ENCODE data around the gene KPNA6.

Gene KPNA6

GRCh38 chr1:32195972-32196823 lies 88.3 kb downstream of the KPNA6 start:
- H3K36me3 Mint-ChIP-seq = peaks cover 69% of the 10 kb centered on the region

GRCh38 chr1:32197074-32197473 lies 89.2 kb downstream of the KPNA6 start:
- Mint-ChIP-seq H3K27ac (peak overlapping the region; percentile 70), H3K36me3 (peaks cover 66% of the 10 kb centered on the region), H3K27me3 (no peaks in the 10 kb centered on the region), H3K9me3 (no peaks in the 10 kb centered on the region), H3K4me3 (no peak overlapping the region), H3K4me1 (peaks cover 78% of the 10 kb centered on the region)
- DNase-seq = no peak
- CTCF ChIA-PET = interaction anchor here (0.9 to 2.1 kb wide), 2 partner anchors 13 to 19 kb away, joined by 3 to 10 read pairs; no protein-coding TSS in a partner anchor

More at GRCh38 chr1:32195972-32196823, 88.3 kb downstream of the KPNA6 start:
- Mint-ChIP-seq H3K4me3 (peak overlapping the region; percentile 9), H3K27ac (peak overlapping the region; percentile 3), H3K9me3 (no peaks in the 10 kb centered on the region), H3K27me3 (no peaks in the 10 kb centered on the region), H3K4me1 (peaks cover 73% of the 10 kb centered on the region)
- DNase-seq = peak; percentile 50
- CTCF ChIA-PET = interaction anchor here (0.9 to 2.1 kb wide), 3 partner anchors 12 to 20 kb away, joined by 3 to 10 read pairs (median 3); no protein-coding TSS in a partner anchor

- Mint-ChIP-seq H3K9me3 (no peaks in the 10 kb centered on the region), H3K4me3 (no peak overlapping the region), H3K36me3 (peaks cover 60% of the 10 kb centered on the region), H3K4me1 (peaks cover 83% of the 10 kb centered on the region), H3K27ac (no peak overlapping the region), H3K27me3 (no peaks in the 10 kb centered on the region)
- DNase-seq = no peak
- CTCF ChIA-PET = interaction anchor here (1.0 kb wide), 1 partner anchor 18 kb away, joined by 4 read pairs; no protein-coding TSS in a partner anchor
Observed at GRCh38 chr1:32197837-32198236, 90.0 kb downstream of the KPNA6 start.

GRCh38 chr1:32198237-32199042 lies 90.6 kb downstream of the KPNA6 start:
- Mint-ChIP-seq H3K36me3 (peaks cover 57% of the 10 kb centered on the region), H3K27ac (no peak overlapping the region), H3K4me1 (peaks cover 83% of the 10 kb centered on the region), H3K27me3 (no peaks in the 10 kb centered on the region), H3K9me3 (no peaks in the 10 kb centered on the region), H3K4me3 (peak overlapping the region; percentile 20)
- CTCF ChIA-PET = interaction anchor here (1.0 to 1.9 kb wide), 2 partner anchors 17 to 18 kb away, joined by 4 read pairs; no protein-coding TSS in a partner anchor
- no peak for DNase-seq

GRCh38 chr1:32199043-32199716 lies 91.3 kb downstream of the KPNA6 start:
- H3K27ac Mint-ChIP-seq = no peak overlapping the region
- CTCF ChIA-PET = interaction anchor here (0.6 to 1.9 kb wide), 2 partner anchors 19 to 122 kb away, joined by 3 to 4 read pairs; no protein-coding TSS in a partner anchor
- H3K27me3 Mint-ChIP-seq = no peaks in the 10 kb centered on the region
- peaks cover 85% of the 10 kb centered on the region for H3K4me1 Mint-ChIP-seq
- DNase-seq = no peak
- no peaks in the 10 kb centered on the region for H3K9me3 Mint-ChIP-seq
- H3K4me3 Mint-ChIP-seq = no peak overlapping the region
- H3K36me3 Mint-ChIP-seq = peaks cover 59% of the 10 kb centered on the region

GRCh38 chr1:32199717-32200072 lies 91.8 kb downstream of the KPNA6 start:
- H3K27me3 Mint-ChIP-seq = no peaks in the 10 kb centered on the region
- H3K27ac Mint-ChIP-seq = peak overlapping the region; percentile 88
- H3K4me3 Mint-ChIP-seq = peak overlapping the region; percentile 84
- no peaks in the 10 kb centered on the region for H3K9me3 Mint-ChIP-seq
- no peak for DNase-seq
- H3K36me3 Mint-ChIP-seq = peaks cover 57% of the 10 kb centered on the region
- H3K4me1 Mint-ChIP-seq = peaks cover 85% of the 10 kb centered on the region
- CTCF ChIA-PET = interaction anchor here (0.6 to 1.9 kb wide), 2 partner anchors 19 to 122 kb away, joined by 3 to 4 read pairs; no protein-coding TSS in a partner anchor

GRCh38 chr1:32200226-32201010 lies 92.6 kb downstream of the KPNA6 start, which contains the start of gene CCDC28B:
TSS of gene CCDC28B (plus strand) at chr1:32200595. CDS start at chr1:32201936, 1,341 bp downstream.
- CTCF ChIA-PET = interaction anchor here (1.5 to 2.0 kb wide), 3 partner anchors 15 to 92 kb away, joined by 4 to 10 read pairs (median 7); partner anchors contain the start of gene KPNA6
- peaks cover 81% of the 10 kb centered on the region for H3K4me1 Mint-ChIP-seq

GRCh38 chr1:32201011-32201855 lies 93.4 kb downstream of the KPNA6 start:
- no peaks in the 10 kb centered on the region for H3K27me3 Mint-ChIP-seq
- peaks cover 81% of the 10 kb centered on the region for H3K4me1 Mint-ChIP-seq
- no peaks in the 10 kb centered on the region for H3K9me3 Mint-ChIP-seq
- peak; percentile 91 for DNase-seq
- peak overlapping the region; percentile 84 for H3K4me3 Mint-ChIP-seq
- H3K36me3 Mint-ChIP-seq = peaks cover 45% of the 10 kb centered on the region
- peak overlapping the region; percentile 95 for H3K27ac Mint-ChIP-seq
- CTCF ChIA-PET = interaction anchor here (1.5 to 2.0 kb wide), 2 partner anchors 14 to 93 kb away, joined by 7 to 10 read pairs; partner anchors contain the start of gene KPNA6

More at GRCh38 chr1:32200226-32201010, 92.6 kb downstream of the KPNA6 start, which contains the start of gene CCDC28B:
- Mint-ChIP-seq H3K27me3 (no peaks in the 10 kb centered on the region), H3K27ac (peak within 1 kb of the TSS; percentile 95), H3K36me3 (peaks cover 51% of the 10 kb centered on the region), H3K9me3 (no peaks in the 10 kb centered on the region), H3K4me3 (peak within 1 kb of the TSS; percentile 84)
- peak; percentile 73 for DNase-seq

- Mint-ChIP-seq H3K27me3 (no peaks in the 10 kb centered on the region), H3K27ac (no peak overlapping the region), H3K9me3 (no peaks in the 10 kb centered on the region), H3K36me3 (peaks cover 25% of the 10 kb centered on the region), H3K4me1 (peaks cover 56% of the 10 kb centered on the region), H3K4me3 (peak overlapping the region; percentile 85)
- no peak for DNase-seq
- CTCF ChIA-PET = interaction anchor here (3.7 kb wide), 1 partner anchor 11 kb away, joined by 35 read pairs; no protein-coding TSS in a partner anchor
Observed at GRCh38 chr1:32204943-32205361, 97.1 kb downstream of the KPNA6 start.

GRCh38 chr1:32205401-32206370 lies 97.8 kb downstream of the KPNA6 start, which contains the start of gene IQCC:
TSS of gene IQCC (plus strand) at chr1:32205671. CDS start at chr1:32205682, 11 bp downstream.
- CTCF ChIA-PET = interaction anchor here (0.8 to 3.7 kb wide), 3 partner anchors 10 to 18 kb away, joined by 3 to 35 read pairs (median 3); no protein-coding TSS in a partner anchor

GRCh38 chr1:32208469-32208868 lies 100.6 kb downstream of the KPNA6 start:
- no peak overlapping the region for H3K4me3 Mint-ChIP-seq
- DNase-seq = no peak
- peaks cover 15% of the 10 kb centered on the region for H3K36me3 Mint-ChIP-seq
- H3K4me1 Mint-ChIP-seq = peaks cover 31% of the 10 kb centered on the region
- H3K9me3 Mint-ChIP-seq = no peaks in the 10 kb centered on the region
- no peak overlapping the region for H3K27ac Mint-ChIP-seq
- no peaks in the 10 kb centered on the region for H3K27me3 Mint-ChIP-seq
- CTCF ChIA-PET = interaction anchor here (0.9 to 3.7 kb wide), 2 partner anchors 7 to 186 kb away, joined by 3 to 35 read pairs; partner anchors contain the start of gene BSDC1

More at GRCh38 chr1:32205401-32206370, 97.8 kb downstream of the KPNA6 start, which contains the start of gene IQCC:
- peak; percentile 90 for DNase-seq
- Mint-ChIP-seq H3K27ac (peak within 1 kb of the TSS; percentile 82), H3K4me3 (peak within 1 kb of the TSS; percentile 85), H3K9me3 (no peaks in the 10 kb centered on the region), H3K36me3 (peaks cover 25% of the 10 kb centered on the region), H3K4me1 (peaks cover 50% of the 10 kb centered on the region), H3K27me3 (no peaks in the 10 kb centered on the region)
